K562 (cell line): ENCODE data around the gene ZNF581. TPM values are rescaled to one million over a fixed set of nuclear protein-coding genes. Genes with fewer than 3 reads are reported as not detected.

Source experiments
- CCNT2 ChIP-seq: IDR thresholded peaks from 2 replicates; pipeline ENCODE4 v1.6.1; 2011; ENCODE audit warnings: borderline replicate concordance, low read depth, mild to moderate bottlenecking, moderate library complexity, mixed read lengths, low read length; ENCODE audit not compliant: insufficient read length; ENCODE audit errors: extremely low read depth
- ERF ChIP-seq: fragments of 450-650 bp; formaldehyde crosslinking; IDR thresholded peaks from 2 replicates; pipeline ENCODE4 v1.4.0; 2020; ENCODE audit warnings: mild to moderate bottlenecking, mixed read lengths
- JUN ChIP-seq, 2 experiments: sonication (generic) in 1 of 2; formaldehyde crosslinking in 1 of 2; IDR thresholded peaks; 2 replicates each; pipeline versions ENCODE4 v1.6.1 to v1.8.0; 2012 to 2022; ENCODE audit warnings: borderline replicate concordance in 2 of 2, mild to moderate bottlenecking in 2 of 2, improper control_type of control experiment in 1 of 2, low read depth in 1 of 2, low read length in 1 of 2, missing genetic modification reagents in 1 of 2
- MAFK ChIP-seq: IDR thresholded peaks from 2 replicates; pipeline ENCODE4 v1.6.1; 2011; ENCODE audit warnings: low read length, improper control_type of control experiment
- MXI1 ChIP-seq: IDR thresholded peaks from 2 replicates; pipeline ENCODE4 v1.6.1; 2011; ENCODE audit warnings: low read depth, mild to moderate bottlenecking, improper control_type of control experiment, low read length
- POLR2B ChIP-seq: fragments of 450-650 bp; IDR thresholded peaks from 2 replicates; pipeline ENCODE4 v1.6.1; 2018; ENCODE audit warnings: low read depth; ENCODE audit not compliant: partially characterized antibody
- POLR2G ChIP-seq: fragments of 200-400 bp; formaldehyde crosslinking; IDR thresholded peaks from 2 replicates; pipeline ENCODE4 v1.6.1; 2017; ENCODE audit warnings: low read depth, mild to moderate bottlenecking, antibody characterized with exemption, low read length, moderate library complexity
- polyA plus RNA-seq, 8 experiments: library from polyadenylated mRNA; depleted of rRNA in 4 of 8; stranded (reverse) in 5 of 8; unstranded in 3 of 8; fragments of >200 nt; fragmentation: Nextera tagmentation in 2 of 8; fragmentation: Illumina TruSeq in 1 of 8; extraction: Ambion mirVana in 2 of 8; extraction: Trizol in 1 of 8; gene quantifications; 2 replicates each; pipeline versions ENCODE4 v1.2.1 to v1.2.3, GENCODE V29; 2011 to 2014; ENCODE audit warnings: inconsistent platforms in 1 of 8, missing spikeins in 1 of 8
- total RNA-seq, 7 experiments: library from RNA; depleted of rRNA in 6 of 7; stranded (reverse); fragments of >200 nt in 6 of 7; fragmentation: Illumina TruSeq in 2 of 7; extraction: Trizol in 2 of 7; gene quantifications; 2 replicates each; pipeline versions ENCODE4 v1.2.1 to v1.2.3, GENCODE V29; 2011 to 2021; ENCODE audit warnings: low replicate concordance in 1 of 7
- TF ChIP-seq, protein P1 (sequence below): conservative IDR thresholded peaks from 2 replicates; pipeline ENCODE4 v1.6.1; 2011; ENCODE audit warnings: low read depth, mild to moderate bottlenecking, low read length; ENCODE audit not compliant: control insufficient read depth
- TF ChIP-seq, protein P2 (sequence below): sonication (generic); formaldehyde crosslinking; IDR thresholded peaks from 2 replicates; pipeline ENCODE4 v1.8.1; 2023; ENCODE audit warnings: mild to moderate bottlenecking, missing genetic modification reagents
- TF ChIP-seq, protein P3 (sequence below): fragments of 250-450 bp; sonication (Bioruptor Pico); IDR thresholded peaks from 2 replicates; pipeline ENCODE4 v1.5.0; 2021
- TF ChIP-seq, protein P4 (sequence below), 2 experiments: fragments of 450-650 bp in 1 of 2; sonication (generic) in 1 of 2; formaldehyde crosslinking in 1 of 2; IDR thresholded peaks; 2 replicates each; pipeline versions ENCODE4 v1.7.1 to v1.9.0; 2016 to 2022; ENCODE audit warnings: inconsistent platforms in 1 of 2, mild to moderate bottlenecking in 1 of 2, missing genetic modification reagents in 1 of 2
- TF ChIP-seq, protein P5 (sequence below): fragments of 250-450 bp; sonication (Bioruptor Pico); IDR thresholded peaks from 2 replicates; pipeline ENCODE4 v1.9.0; 2021; ENCODE audit warnings: mild to moderate bottlenecking

Gene ZNF581
- total and polyA plus RNA-seq, 9 of the 15 experiments (the other 6 are each of a cell fraction or from before 2014, with no cell fraction given) = 2.4 to 39.4 (median 15.4) TPM

DNA sequence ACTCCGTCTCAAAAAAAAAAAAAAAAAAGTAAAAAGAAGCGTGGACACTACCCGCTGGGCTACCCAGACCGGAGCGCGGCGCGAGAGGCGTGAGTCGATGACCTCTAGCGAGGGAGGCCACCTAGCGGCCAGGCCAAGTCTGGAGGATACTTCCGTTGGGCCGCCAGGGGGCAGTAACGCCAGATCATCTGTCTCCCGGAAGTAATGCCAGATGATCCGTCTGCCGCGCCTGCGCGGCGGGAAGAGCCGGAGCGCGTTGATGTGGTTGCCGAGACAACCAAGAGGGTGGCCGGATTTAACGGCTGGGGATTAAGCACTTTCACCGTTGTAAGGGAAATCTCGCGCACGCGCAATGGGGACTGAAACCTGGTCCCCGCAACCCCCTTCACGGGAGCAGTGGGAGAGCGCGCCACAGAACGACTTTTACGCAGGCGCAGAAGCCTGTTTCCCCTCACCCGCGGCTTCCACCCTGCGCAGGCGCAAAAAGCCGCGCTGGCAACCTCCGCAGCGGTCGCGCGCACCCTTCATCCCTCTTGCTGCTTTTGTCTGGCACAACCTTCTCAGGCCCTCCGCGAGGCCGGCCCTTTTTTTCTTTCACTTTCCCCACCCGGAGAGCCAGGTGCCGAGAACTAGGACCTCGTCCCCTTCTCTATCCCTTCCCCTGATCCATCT lies 10.3 kb downstream of the ZNF581 start (continued):
- TF ChIP-seq, protein P1, sequence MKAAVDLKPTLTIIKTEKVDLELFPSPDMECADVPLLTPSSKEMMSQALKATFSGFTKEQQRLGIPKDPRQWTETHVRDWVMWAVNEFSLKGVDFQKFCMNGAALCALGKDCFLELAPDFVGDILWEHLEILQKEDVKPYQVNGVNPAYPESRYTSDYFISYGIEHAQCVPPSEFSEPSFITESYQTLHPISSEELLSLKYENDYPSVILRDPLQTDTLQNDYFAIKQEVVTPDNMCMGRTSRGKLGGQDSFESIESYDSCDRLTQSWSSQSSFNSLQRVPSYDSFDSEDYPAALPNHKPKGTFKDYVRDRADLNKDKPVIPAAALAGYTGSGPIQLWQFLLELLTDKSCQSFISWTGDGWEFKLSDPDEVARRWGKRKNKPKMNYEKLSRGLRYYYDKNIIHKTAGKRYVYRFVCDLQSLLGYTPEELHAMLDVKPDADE = peak; percentile 78; the same call in 1 of the 2 replicates
- TF ChIP-seq JUN (IDR thresholded peaks at IDR 0.05; ENCODE audit: borderline replicate concordance, low read depth, low read length) = peak; percentile 72; the same call in 1 of the 2 replicates
- TF ChIP-seq JUN (CRISPR knock-in tag; IDR thresholded peaks at IDR 0.05; ENCODE audit: borderline replicate concordance) = peak; percentile 17; the same call in 1 of the 2 replicates
- TF ChIP-seq, protein P2, sequence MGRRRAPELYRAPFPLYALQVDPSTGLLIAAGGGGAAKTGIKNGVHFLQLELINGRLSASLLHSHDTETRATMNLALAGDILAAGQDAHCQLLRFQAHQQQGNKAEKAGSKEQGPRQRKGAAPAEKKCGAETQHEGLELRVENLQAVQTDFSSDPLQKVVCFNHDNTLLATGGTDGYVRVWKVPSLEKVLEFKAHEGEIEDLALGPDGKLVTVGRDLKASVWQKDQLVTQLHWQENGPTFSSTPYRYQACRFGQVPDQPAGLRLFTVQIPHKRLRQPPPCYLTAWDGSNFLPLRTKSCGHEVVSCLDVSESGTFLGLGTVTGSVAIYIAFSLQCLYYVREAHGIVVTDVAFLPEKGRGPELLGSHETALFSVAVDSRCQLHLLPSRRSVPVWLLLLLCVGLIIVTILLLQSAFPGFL = no peak
- TF ChIP-seq MXI1 = peak; percentile 94
- peak; percentile 87 for TF ChIP-seq POLR2B
- TF ChIP-seq CCNT2 = peak; percentile 35
- TF ChIP-seq ERF = 0 out of 2 replicates have a peak, but pooled peaks have one; percentile 46
- no peak for TF ChIP-seq MAFK
- peak; percentile 85 for TF ChIP-seq POLR2G
- TF ChIP-seq, protein P3, sequence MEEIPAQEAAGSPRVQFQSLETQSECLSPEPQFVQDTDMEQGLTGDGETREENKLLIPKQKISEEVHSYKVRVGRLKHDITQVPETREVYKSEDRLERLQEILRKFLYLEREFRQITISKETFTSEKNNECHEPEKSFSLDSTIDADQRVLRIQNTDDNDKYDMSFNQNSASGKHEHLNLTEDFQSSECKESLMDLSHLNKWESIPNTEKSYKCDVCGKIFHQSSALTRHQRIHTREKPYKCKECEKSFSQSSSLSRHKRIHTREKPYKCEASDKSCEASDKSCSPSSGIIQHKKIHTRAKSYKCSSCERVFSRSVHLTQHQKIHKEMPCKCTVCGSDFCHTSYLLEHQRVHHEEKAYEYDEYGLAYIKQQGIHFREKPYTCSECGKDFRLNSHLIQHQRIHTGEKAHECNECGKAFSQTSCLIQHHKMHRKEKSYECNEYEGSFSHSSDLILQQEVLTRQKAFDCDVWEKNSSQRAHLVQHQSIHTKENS (CRISPR knock-in tag) = no peak
- TF ChIP-seq, protein P4, sequence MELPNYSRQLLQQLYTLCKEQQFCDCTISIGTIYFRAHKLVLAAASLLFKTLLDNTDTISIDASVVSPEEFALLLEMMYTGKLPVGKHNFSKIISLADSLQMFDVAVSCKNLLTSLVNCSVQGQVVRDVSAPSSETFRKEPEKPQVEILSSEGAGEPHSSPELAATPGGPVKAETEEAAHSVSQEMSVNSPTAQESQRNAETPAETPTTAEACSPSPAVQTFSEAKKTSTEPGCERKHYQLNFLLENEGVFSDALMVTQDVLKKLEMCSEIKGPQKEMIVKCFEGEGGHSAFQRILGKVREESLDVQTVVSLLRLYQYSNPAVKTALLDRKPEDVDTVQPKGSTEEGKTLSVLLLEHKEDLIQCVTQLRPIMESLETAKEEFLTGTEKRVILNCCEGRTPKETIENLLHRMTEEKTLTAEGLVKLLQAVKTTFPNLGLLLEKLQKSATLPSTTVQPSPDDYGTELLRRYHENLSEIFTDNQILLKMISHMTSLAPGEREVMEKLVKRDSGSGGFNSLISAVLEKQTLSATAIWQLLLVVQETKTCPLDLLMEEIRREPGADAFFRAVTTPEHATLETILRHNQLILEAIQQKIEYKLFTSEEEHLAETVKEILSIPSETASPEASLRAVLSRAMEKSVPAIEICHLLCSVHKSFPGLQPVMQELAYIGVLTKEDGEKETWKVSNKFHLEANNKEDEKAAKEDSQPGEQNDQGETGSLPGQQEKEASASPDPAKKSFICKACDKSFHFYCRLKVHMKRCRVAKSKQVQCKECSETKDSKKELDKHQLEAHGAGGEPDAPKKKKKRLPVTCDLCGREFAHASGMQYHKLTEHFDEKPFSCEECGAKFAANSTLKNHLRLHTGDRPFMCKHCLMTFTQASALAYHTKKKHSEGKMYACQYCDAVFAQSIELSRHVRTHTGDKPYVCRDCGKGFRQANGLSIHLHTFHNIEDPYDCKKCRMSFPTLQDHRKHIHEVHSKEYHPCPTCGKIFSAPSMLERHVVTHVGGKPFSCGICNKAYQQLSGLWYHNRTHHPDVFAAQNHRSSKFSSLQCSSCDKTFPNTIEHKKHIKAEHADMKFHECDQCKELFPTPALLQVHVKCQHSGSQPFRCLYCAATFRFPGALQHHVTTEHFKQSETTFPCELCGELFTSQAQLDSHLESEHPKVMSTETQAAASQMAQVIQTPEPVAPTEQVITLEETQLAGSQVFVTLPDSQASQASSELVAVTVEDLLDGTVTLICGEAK (IDR thresholded peaks at IDR 0.05) = peak; percentile 88
- TF ChIP-seq, protein P4 (CRISPR knock-in tag; IDR thresholded peaks at IDR 0.05) = no peak
- TF ChIP-seq, protein P5, sequence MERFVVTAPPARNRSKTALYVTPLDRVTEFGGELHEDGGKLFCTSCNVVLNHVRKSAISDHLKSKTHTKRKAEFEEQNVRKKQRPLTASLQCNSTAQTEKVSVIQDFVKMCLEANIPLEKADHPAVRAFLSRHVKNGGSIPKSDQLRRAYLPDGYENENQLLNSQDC = no peak
